Gastroesophageal sphincter (tissue), 3 donors: ENCODE data around the gene PFDN4.

Experiments used
- POLR2A ChIP-seq, 2 donors: fragments of 450-650 bp; IDR thresholded peaks; one replicate each; pipeline ENCODE4 v1.6.1; 2017; ENCODE audit warnings: antibody characterized with exemption in 2 of 2, mild to moderate bottlenecking in 2 of 2, moderate library complexity in 1 of 2
- POLR2AphosphoS5 ChIP-seq: sonication (generic); formaldehyde crosslinking; IDR thresholded peaks from one replicate; pipeline ENCODE4 v1.6.1; 2017; ENCODE audit warnings: antibody characterized with exemption
- TF ChIP-seq, protein P1 (sequence below), 4 experiments: fragments of 200-600 bp in 2 of 4; fragments of 450-650 bp in 2 of 4; sonication (generic) in 1 of 4; IDR thresholded peaks; one replicate each; pipeline ENCODE4 v1.5.1; 2017 to 2019; ENCODE audit warnings: antibody characterized with exemption in 4 of 4, mild to moderate bottlenecking in 2 of 4, moderate library complexity in 2 of 4

DNA sequence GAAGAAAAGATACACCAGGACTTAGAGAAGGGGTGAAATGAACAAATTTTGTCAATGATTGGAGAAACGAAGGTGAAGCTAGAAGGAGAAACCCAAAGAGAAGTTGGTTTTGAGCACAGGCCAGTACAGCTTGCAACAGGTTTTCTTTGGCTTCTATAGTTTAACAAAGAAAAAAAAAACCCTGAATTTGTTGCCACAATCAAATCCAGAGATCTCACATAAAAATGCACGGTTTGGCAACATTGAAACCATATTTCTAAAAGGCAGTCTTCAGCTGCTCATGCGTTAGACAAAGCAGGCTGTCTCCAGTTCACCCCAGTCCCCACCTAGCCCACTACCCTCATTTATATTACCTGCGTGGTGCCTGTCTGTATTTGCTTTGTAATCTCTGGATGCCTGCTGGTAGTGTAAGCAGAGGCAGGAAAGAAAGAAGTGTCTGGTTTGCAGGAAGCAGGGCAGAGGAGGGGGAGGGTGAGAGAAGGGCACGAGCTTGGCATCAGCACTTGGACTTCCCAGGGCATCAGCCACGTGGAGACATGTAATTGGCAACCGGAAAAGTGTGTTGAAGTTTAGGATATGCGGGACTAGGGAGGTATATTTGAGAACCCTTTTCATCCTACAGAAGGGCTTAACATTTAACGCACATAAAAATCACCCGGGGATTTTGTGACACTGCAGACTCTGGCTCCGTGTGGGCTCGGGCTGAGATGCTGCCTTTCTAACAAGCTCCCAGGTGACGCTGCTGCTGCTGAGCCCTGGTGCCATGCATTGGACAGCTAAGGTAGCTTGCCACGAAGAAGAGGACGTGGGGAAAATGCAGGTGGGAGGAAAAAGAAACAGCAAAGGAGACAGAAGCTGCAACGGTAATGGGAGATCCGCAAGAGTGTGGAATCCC, 14.4 kb downstream of the PFDN4 start:
- TF ChIP-seq, protein P1, sequence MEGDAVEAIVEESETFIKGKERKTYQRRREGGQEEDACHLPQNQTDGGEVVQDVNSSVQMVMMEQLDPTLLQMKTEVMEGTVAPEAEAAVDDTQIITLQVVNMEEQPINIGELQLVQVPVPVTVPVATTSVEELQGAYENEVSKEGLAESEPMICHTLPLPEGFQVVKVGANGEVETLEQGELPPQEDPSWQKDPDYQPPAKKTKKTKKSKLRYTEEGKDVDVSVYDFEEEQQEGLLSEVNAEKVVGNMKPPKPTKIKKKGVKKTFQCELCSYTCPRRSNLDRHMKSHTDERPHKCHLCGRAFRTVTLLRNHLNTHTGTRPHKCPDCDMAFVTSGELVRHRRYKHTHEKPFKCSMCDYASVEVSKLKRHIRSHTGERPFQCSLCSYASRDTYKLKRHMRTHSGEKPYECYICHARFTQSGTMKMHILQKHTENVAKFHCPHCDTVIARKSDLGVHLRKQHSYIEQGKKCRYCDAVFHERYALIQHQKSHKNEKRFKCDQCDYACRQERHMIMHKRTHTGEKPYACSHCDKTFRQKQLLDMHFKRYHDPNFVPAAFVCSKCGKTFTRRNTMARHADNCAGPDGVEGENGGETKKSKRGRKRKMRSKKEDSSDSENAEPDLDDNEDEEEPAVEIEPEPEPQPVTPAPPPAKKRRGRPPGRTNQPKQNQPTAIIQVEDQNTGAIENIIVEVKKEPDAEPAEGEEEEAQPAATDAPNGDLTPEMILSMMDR (IDR thresholded peaks at IDR 0.05), result no peak
- no peak for TF ChIP-seq POLR2A (IDR thresholded peaks at IDR 0.05)
- no peak for TF ChIP-seq POLR2AphosphoS5
